ENCODE measurements around the gene HORMAD2. TPM values are rescaled to one million over a fixed set of nuclear protein-coding genes. Genes with fewer than 3 reads are reported as not detected.

Gene HORMAD2
- total RNA-seq, 1 donor from 2014 or later, result not detected

- Histone ChIP-seq H3K4me1 (no peaks in the 10 kb centered on the region), H3K27me3 (no peaks in the 10 kb centered on the region), H3K36me3 (no peaks in the 10 kb centered on the region), H3K27ac (no peak overlapping the region), H3K4me3 (no peak overlapping the region), H3K9me3 (no peaks in the 10 kb centered on the region)
- TF ChIP-seq, protein P1, sequence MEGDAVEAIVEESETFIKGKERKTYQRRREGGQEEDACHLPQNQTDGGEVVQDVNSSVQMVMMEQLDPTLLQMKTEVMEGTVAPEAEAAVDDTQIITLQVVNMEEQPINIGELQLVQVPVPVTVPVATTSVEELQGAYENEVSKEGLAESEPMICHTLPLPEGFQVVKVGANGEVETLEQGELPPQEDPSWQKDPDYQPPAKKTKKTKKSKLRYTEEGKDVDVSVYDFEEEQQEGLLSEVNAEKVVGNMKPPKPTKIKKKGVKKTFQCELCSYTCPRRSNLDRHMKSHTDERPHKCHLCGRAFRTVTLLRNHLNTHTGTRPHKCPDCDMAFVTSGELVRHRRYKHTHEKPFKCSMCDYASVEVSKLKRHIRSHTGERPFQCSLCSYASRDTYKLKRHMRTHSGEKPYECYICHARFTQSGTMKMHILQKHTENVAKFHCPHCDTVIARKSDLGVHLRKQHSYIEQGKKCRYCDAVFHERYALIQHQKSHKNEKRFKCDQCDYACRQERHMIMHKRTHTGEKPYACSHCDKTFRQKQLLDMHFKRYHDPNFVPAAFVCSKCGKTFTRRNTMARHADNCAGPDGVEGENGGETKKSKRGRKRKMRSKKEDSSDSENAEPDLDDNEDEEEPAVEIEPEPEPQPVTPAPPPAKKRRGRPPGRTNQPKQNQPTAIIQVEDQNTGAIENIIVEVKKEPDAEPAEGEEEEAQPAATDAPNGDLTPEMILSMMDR (IDR thresholded peaks at IDR 0.05), result no peak
- intact Hi-C loops (cut with DNase I), result loop anchor here (5.0 to 10.0 kb wide), 2 partner anchors 48 to 65 kb away; no protein-coding TSS in a partner anchor
- DNase-seq (ENCODE audit: low spot score in 2 of 2), result no peak
These were observed 106.8 kb downstream of the HORMAD2 start for GRCh38 chr22:30187094-30187493.

DNA sequence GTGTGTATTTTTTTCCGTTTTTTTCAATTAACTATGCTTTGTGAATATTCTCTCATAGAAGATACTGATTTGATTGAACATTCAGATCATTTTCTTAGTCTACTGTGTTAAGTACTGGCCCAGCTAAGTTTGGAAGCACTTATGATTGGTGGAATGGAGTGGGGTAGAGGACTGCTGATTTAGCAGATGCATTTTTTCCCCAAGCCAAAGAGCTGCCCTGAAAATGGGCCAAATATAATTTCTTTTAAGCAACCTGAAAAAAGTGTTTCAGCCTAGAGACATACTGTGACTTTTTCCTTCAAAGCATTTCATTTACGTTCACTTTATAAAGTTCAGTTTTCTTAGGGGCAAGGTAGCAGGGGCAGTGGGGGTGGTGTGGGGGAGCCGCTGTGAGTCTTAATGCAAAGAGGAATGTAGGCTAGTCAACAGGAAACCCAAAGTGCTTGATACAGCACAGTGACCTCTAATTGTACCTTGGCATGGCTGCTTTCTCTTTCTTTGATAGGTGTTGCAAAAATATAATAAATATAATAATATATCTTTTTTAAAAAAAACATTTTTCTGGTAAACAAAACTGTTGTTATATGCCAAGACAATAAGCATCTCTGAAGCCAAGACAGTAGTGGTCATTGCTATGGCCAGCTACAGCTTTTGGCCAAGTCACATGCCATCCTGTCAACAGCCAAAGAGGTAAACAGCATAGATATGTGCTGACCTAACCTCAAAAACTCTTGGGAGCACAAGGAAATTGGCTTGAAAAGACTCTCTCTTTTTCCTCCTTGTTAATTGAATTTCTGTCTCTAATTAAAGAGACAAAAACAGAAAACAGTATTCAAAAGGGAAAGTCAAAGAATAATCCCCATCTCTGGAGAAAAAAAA, 107.5 kb downstream of the HORMAD2 start:
- Histone ChIP-seq H3K27ac (no peak overlapping the region), H3K4me3 (no peak overlapping the region), H3K4me1 (no peaks in the 10 kb centered on the region), H3K27me3 (no peaks in the 10 kb centered on the region), H3K9me3 (no peaks in the 10 kb centered on the region), H3K36me3 (no peaks in the 10 kb centered on the region)
- no peak for DNase-seq (ENCODE audit: low spot score in 2 of 2)
- TF ChIP-seq, protein P1 (IDR thresholded peaks at IDR 0.05), result no peak
- intact Hi-C loops (cut with DNase I), result loop anchor here (5.0 to 10.0 kb wide), 2 partner anchors 47 to 65 kb away; no protein-coding TSS in a partner anchor

GRCh38 chr22:30188911-30189310, 108.6 kb downstream of the HORMAD2 start:
- DNase-seq (ENCODE audit: low spot score in 2 of 2), result no peak
- Histone ChIP-seq H3K27ac (no peak overlapping the region), H3K4me1 (no peaks in the 10 kb centered on the region), H3K36me3 (no peaks in the 10 kb centered on the region), H3K9me3 (no peaks in the 10 kb centered on the region), H3K27me3 (no peaks in the 10 kb centered on the region), H3K4me3 (no peak overlapping the region)
- TF ChIP-seq, protein P1 (IDR thresholded peaks at IDR 0.05), result no peak
- intact Hi-C loops (cut with DNase I), result loop anchor here (5.0 to 10.0 kb wide), 2 partner anchors 46 to 67 kb away; no protein-coding TSS in a partner anchor

- Histone ChIP-seq H3K4me1 (peaks cover 4% of the 10 kb centered on the region in 2 donors), H3K36me3 (no peaks in the 10 kb centered on the region), H3K27ac (no peak overlapping the region), H3K9me3 (no peaks in the 10 kb centered on the region), H3K4me3 (no peak overlapping the region), H3K27me3 (no peaks in the 10 kb centered on the region)
- intact Hi-C loops (cut with DNase I), result no loop called here
- TF ChIP-seq, protein P1 (IDR thresholded peaks at IDR 0.05), result no peak
- no peak for DNase-seq (ENCODE audit: low spot score in 2 of 2)
These were observed 110.3 kb downstream of the HORMAD2 start for GRCh38 chr22:30190574-30190973.

DNA sequence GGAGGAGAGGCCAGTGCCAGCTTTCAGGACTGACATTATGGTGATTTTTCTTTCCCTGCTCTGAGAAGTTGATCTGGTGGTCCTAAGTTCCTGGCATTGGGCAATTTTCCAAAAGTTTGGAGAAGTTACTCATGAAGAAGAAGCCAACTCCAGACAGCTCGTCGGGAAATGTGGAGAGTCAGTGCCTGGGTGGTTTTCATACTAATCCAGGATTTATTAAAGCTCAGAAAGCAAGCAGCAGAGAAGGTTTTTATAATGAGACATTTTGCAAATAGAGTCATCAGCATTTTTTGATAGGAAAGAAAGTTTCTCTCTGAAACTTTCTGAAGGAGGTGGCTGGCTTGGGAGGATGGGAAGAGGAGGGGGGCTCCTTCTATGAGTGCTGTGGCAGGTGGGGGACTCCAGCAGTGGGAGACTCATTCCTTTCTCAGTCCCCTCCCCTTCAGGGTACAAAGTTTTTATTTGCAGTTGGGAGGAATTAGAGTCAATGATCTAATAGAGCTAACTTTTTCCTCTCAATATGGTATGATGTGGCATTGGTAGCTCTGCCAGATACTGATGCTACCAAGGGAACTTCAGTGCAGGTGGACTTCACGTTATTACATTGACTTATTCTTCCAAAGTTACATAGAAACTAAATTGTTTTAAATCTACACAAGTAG, 110.9 kb downstream of the HORMAD2 start:
- Histone ChIP-seq H3K27me3 (no peaks in the 10 kb centered on the region), H3K4me1 (peaks cover 5 to 9% of the 10 kb centered on the region in 2 donors), H3K36me3 (no peaks in the 10 kb centered on the region), H3K27ac (no peak overlapping the region), H3K9me3 (no peaks in the 10 kb centered on the region), H3K4me3 (no peak overlapping the region)
- TF ChIP-seq, protein P1 (IDR thresholded peaks at IDR 0.05), result no peak
- intact Hi-C loops (cut with DNase I), result no loop called here
- no peak for DNase-seq (ENCODE audit: low spot score in 2 of 2)
